ENCODE results near the gene BNC2. TPM values are rescaled to one million over a fixed set of nuclear protein-coding genes. Genes with fewer than 3 reads are reported as not detected.

Gene BNC2
- total RNA-seq, 2 donors from 2014 or later, result not detected

- DNase-seq (no peak), ATAC-seq (no peak)
- Mint-ChIP-seq H3K4me3 (no peak overlapping the region), H3K36me3 (ENCODE audit: low read depth) (no peaks in the 10 kb centered on the region), H3K27ac (no peak overlapping the region), H3K4me1 (no peaks in the 10 kb centered on the region), H3K27me3 (no peaks in the 10 kb centered on the region)
- no peaks in the 10 kb centered on the region for H3K9me3 ChIP-seq (ENCODE audit: control insufficient read depth, low read length, poor library complexity, severe bottlenecking)
Observed at GRCh38 chr9:16625161-16625631, 245.3 kb downstream of the BNC2 start.

GRCh38 chr9:16624744-16625117 is 245.7 kb downstream of the BNC2 start:
- DNase-seq, result no peak
- H3K4me3 Mint-ChIP-seq, result no peak overlapping the region
- no peaks in the 10 kb centered on the region for H3K27me3 Mint-ChIP-seq
- H3K9me3 ChIP-seq (ENCODE audit: control insufficient read depth, low read length, poor library complexity, severe bottlenecking), result no peaks in the 10 kb centered on the region
- H3K36me3 Mint-ChIP-seq (ENCODE audit: low read depth), result no peaks in the 10 kb centered on the region
- no peak overlapping the region for H3K27ac Mint-ChIP-seq
- ATAC-seq, result no peak
- no peaks in the 10 kb centered on the region for H3K4me1 Mint-ChIP-seq

GRCh38 chr9:16623989-16624743 is 246.3 kb downstream of the BNC2 start:
- no peak for ATAC-seq
- DNase-seq, result no peak
- Mint-ChIP-seq H3K27me3 (no peaks in the 10 kb centered on the region), H3K27ac (no peak overlapping the region), H3K4me1 (no peaks in the 10 kb centered on the region), H3K4me3 (no peak overlapping the region), H3K36me3 (ENCODE audit: low read depth) (no peaks in the 10 kb centered on the region)
- H3K9me3 ChIP-seq (ENCODE audit: control insufficient read depth, low read length, poor library complexity, severe bottlenecking), result no peaks in the 10 kb centered on the region

GRCh38 chr9:16622541-16622940 is 247.9 kb downstream of the BNC2 start:
- Mint-ChIP-seq H3K4me1 (no peaks in the 10 kb centered on the region), H3K27me3 (no peaks in the 10 kb centered on the region), H3K36me3 (ENCODE audit: low read depth) (no peaks in the 10 kb centered on the region), H3K27ac (no peak overlapping the region), H3K4me3 (no peak overlapping the region)
- no peak for DNase-seq
- ATAC-seq, result no peak
- no peaks in the 10 kb centered on the region for H3K9me3 ChIP-seq (ENCODE audit: control insufficient read depth, low read length, poor library complexity, severe bottlenecking)

GRCh38 chr9:16619914-16620520 is 250.5 kb downstream of the BNC2 start:
- H3K27ac Mint-ChIP-seq, result no peak overlapping the region
- no peaks in the 10 kb centered on the region for H3K4me1 Mint-ChIP-seq
- H3K4me3 Mint-ChIP-seq, result no peak overlapping the region

GRCh38 chr9:16619402-16619801 is 251.1 kb downstream of the BNC2 start:
- H3K4me1 Mint-ChIP-seq, result no peaks in the 10 kb centered on the region
- H3K36me3 Mint-ChIP-seq (ENCODE audit: low read depth), result no peaks in the 10 kb centered on the region
- no peak overlapping the region for H3K27ac Mint-ChIP-seq
- ATAC-seq (no peak), DNase-seq (no peak)
- no peaks in the 10 kb centered on the region for H3K27me3 Mint-ChIP-seq
- no peaks in the 10 kb centered on the region for H3K9me3 ChIP-seq (ENCODE audit: control insufficient read depth, low read length, poor library complexity, severe bottlenecking)
- H3K4me3 Mint-ChIP-seq, result no peak overlapping the region

More at GRCh38 chr9:16619914-16620520, 250.5 kb downstream of the BNC2 start:
- H3K27me3 Mint-ChIP-seq, result no peaks in the 10 kb centered on the region
- no peaks in the 10 kb centered on the region for H3K36me3 Mint-ChIP-seq (ENCODE audit: low read depth)
- no peak for ATAC-seq
- DNase-seq, result no peak
- H3K9me3 ChIP-seq (ENCODE audit: control insufficient read depth, low read length, poor library complexity, severe bottlenecking), result no peaks in the 10 kb centered on the region

GRCh38 chr9:16618524-16618923 is 251.9 kb downstream of the BNC2 start:
- H3K27me3 Mint-ChIP-seq, result no peaks in the 10 kb centered on the region
- H3K9me3 ChIP-seq (ENCODE audit: control insufficient read depth, low read length, poor library complexity, severe bottlenecking), result peaks cover 4% of the 10 kb centered on the region
- ATAC-seq (no peak), DNase-seq (no peak)
- H3K36me3 Mint-ChIP-seq (ENCODE audit: low read depth), result no peaks in the 10 kb centered on the region
- H3K4me1 Mint-ChIP-seq, result no peaks in the 10 kb centered on the region
- no peak overlapping the region for H3K27ac Mint-ChIP-seq
- no peak overlapping the region for H3K4me3 Mint-ChIP-seq

- no peak for ATAC-seq
- peaks cover 4% of the 10 kb centered on the region for H3K9me3 ChIP-seq (ENCODE audit: control insufficient read depth, low read length, poor library complexity, severe bottlenecking)
- no peak overlapping the region for H3K27ac Mint-ChIP-seq
- no peaks in the 10 kb centered on the region for H3K27me3 Mint-ChIP-seq
- no peaks in the 10 kb centered on the region for H3K36me3 Mint-ChIP-seq (ENCODE audit: low read depth)
- H3K4me1 Mint-ChIP-seq, result no peaks in the 10 kb centered on the region
- no peak for DNase-seq
- no peak overlapping the region for H3K4me3 Mint-ChIP-seq
Observed at GRCh38 chr9:16616686-16617085, 253.8 kb downstream of the BNC2 start.

GRCh38 chr9:16615451-16615850 is 255.0 kb downstream of the BNC2 start:
- Mint-ChIP-seq H3K4me3 (no peak overlapping the region), H3K4me1 (no peaks in the 10 kb centered on the region), H3K27me3 (no peaks in the 10 kb centered on the region), H3K36me3 (ENCODE audit: low read depth) (no peaks in the 10 kb centered on the region), H3K27ac (no peak overlapping the region)
- ATAC-seq (no peak), DNase-seq (no peak)
- H3K9me3 ChIP-seq (ENCODE audit: control insufficient read depth, low read length, poor library complexity, severe bottlenecking), result peaks cover 4% of the 10 kb centered on the region

GRCh38 chr9:16613605-16614004 is 256.9 kb downstream of the BNC2 start:
- Mint-ChIP-seq H3K4me1 (no peaks in the 10 kb centered on the region), H3K27me3 (no peaks in the 10 kb centered on the region), H3K4me3 (no peak overlapping the region), H3K27ac (no peak overlapping the region), H3K36me3 (ENCODE audit: low read depth) (no peaks in the 10 kb centered on the region)
- DNase-seq (no peak), ATAC-seq (no peak)
- peaks cover 4% of the 10 kb centered on the region for H3K9me3 ChIP-seq (ENCODE audit: control insufficient read depth, low read length, poor library complexity, severe bottlenecking)

- no peaks in the 10 kb centered on the region for H3K4me1 Mint-ChIP-seq
- peaks cover 4% of the 10 kb centered on the region for H3K9me3 ChIP-seq (ENCODE audit: control insufficient read depth, low read length, poor library complexity, severe bottlenecking)
- no peak overlapping the region for H3K4me3 Mint-ChIP-seq
- H3K27ac Mint-ChIP-seq, result no peak overlapping the region
- DNase-seq, result no peak
- no peak for ATAC-seq
- H3K27me3 Mint-ChIP-seq, result no peaks in the 10 kb centered on the region
- H3K36me3 Mint-ChIP-seq (ENCODE audit: low read depth), result no peaks in the 10 kb centered on the region
Observed at GRCh38 chr9:16613051-16613450, 257.4 kb downstream of the BNC2 start.

GRCh38 chr9:16612627-16613026 is 257.8 kb downstream of the BNC2 start:
- no peak for DNase-seq
- H3K36me3 Mint-ChIP-seq (ENCODE audit: low read depth), result no peaks in the 10 kb centered on the region

GRCh38 chr9:16611983-16612382 is 258.5 kb downstream of the BNC2 start:
- no peaks in the 10 kb centered on the region for H3K27me3 Mint-ChIP-seq
- no peak overlapping the region for H3K4me3 Mint-ChIP-seq
- no peak for ATAC-seq
- no peaks in the 10 kb centered on the region for H3K36me3 Mint-ChIP-seq (ENCODE audit: low read depth)
- peaks cover 4% of the 10 kb centered on the region for H3K9me3 ChIP-seq (ENCODE audit: control insufficient read depth, low read length, poor library complexity, severe bottlenecking)
- no peak overlapping the region for H3K27ac Mint-ChIP-seq
- no peaks in the 10 kb centered on the region for H3K4me1 Mint-ChIP-seq
- DNase-seq, result no peak

More at GRCh38 chr9:16612627-16613026, 257.8 kb downstream of the BNC2 start:
- Mint-ChIP-seq H3K27me3 (no peaks in the 10 kb centered on the region), H3K4me3 (no peak overlapping the region), H3K27ac (no peak overlapping the region), H3K4me1 (no peaks in the 10 kb centered on the region)
- no peak for ATAC-seq
- H3K9me3 ChIP-seq (ENCODE audit: control insufficient read depth, low read length, poor library complexity, severe bottlenecking), result peaks cover 4% of the 10 kb centered on the region

- H3K4me3 Mint-ChIP-seq, result no peak overlapping the region
- H3K27me3 Mint-ChIP-seq, result no peaks in the 10 kb centered on the region
- DNase-seq, result no peak
- H3K36me3 Mint-ChIP-seq (ENCODE audit: low read depth), result no peaks in the 10 kb centered on the region
- no peaks in the 10 kb centered on the region for H3K4me1 Mint-ChIP-seq
- no peak overlapping the region for H3K27ac Mint-ChIP-seq
- no peak for ATAC-seq
- peaks cover 4% of the 10 kb centered on the region for H3K9me3 ChIP-seq (ENCODE audit: control insufficient read depth, low read length, poor library complexity, severe bottlenecking)
Observed at GRCh38 chr9:16611001-16611400, 259.5 kb downstream of the BNC2 start.

Data from T-helper 17 cell (primary cell).